Stomach (tissue), 4 donors: ENCODE measurements around the gene KRT81.

ENCODE experiments used
- CTCF ChIP-seq, 7 experiments: fragments of 450-650 bp in 4 of 7; fragments of 200-600 bp in 3 of 7; sonication (generic) in 3 of 7; IDR thresholded peaks; one replicate each; pipeline ENCODE4 v1.5.1; 2016 to 2019; ENCODE audit warnings: antibody characterized with exemption in 7 of 7, control low read depth in 2 of 7, mild to moderate bottlenecking in 1 of 7
- EP300 ChIP-seq: sonication (generic); formaldehyde crosslinking; IDR thresholded peaks from one replicate; pipeline ENCODE4 v1.6.1; 2017; ENCODE audit warnings: antibody characterized with exemption
- POLR2A ChIP-seq, 4 donors: fragments of 450-650 bp; IDR thresholded peaks; one replicate each; pipeline ENCODE4 v1.6.1; 2016; ENCODE audit warnings: antibody characterized with exemption in 4 of 4, control low read depth in 2 of 4, mild to moderate bottlenecking in 1 of 4, moderate library complexity in 1 of 4

- no peak for TF ChIP-seq CTCF (IDR thresholded peaks at IDR 0.05)
- no peak for TF ChIP-seq POLR2A (IDR thresholded peaks at IDR 0.05)
- no peak for TF ChIP-seq EP300
Observed at GRCh38 chr12:52312086-52312485, 20.8 kb upstream of the KRT81 start.
